SKM-1 treated with dmso at 0.1 percent for 144 hours (cell line): Measurements from ENCODE around the gene CCDC32.

ENCODE experiments used
- DNase-seq: peaks from one replicate; lab custom pipeline; 2025; ENCODE audit not compliant: unreplicated experiment; lab: John Stamatoyannopoulos, UW

Gene CCDC32

GRCh38 chr15:40513609-40514008 lies 51.2 kb downstream of the CCDC32 start:
- DNase-seq = no peak

GRCh38 chr15:40512440-40512839 lies 52.4 kb downstream of the CCDC32 start:
- DNase-seq = no peak

- DNase-seq = no peak
These were observed 53.2 kb downstream of the CCDC32 start for GRCh38 chr15:40511472-40512133.

- DNase-seq = no peak
These were observed 53.8 kb downstream of the CCDC32 start for GRCh38 chr15:40511093-40511471.

- DNase-seq = no peak
These were observed 54.6 kb downstream of the CCDC32 start for GRCh38 chr15:40510201-40510600.

- no peak for DNase-seq
These were observed 56.6 kb downstream of the CCDC32 start for GRCh38 chr15:40508216-40508615.

GRCh38 chr15:40506964-40507571 lies 57.8 kb downstream of the CCDC32 start:
- DNase-seq = no peak
